GM23248 (cell line): ENCODE measurements around the gene MRPL45. TPM values are rescaled to one million over a fixed set of nuclear protein-coding genes. Genes with fewer than 3 reads are reported as not detected.

Experiments
- DNase-seq: peaks from one replicate; pipeline ENCODE4 v3.0.0-alpha.2; 2015
- H2AFZ ChIP-seq: fragments of 200-600 bp; sonication (generic); 2 replicates; pipeline ENCODE4 v1.6.1; 2016; ENCODE audit warnings: antibody characterized with exemption
- H3F3A ChIP-seq: fragments of 200-600 bp; sonication (generic); 2 replicates; pipeline ENCODE4 v1.6.1; 2016; ENCODE audit warnings: mild to moderate bottlenecking, antibody characterized with exemption, mixed run types; ENCODE audit not compliant: insufficient read depth
- H3K27ac ChIP-seq: fragments of 200-600 bp; sonication (generic); 2 replicates; pipeline ENCODE4 v1.5.1; 2016; ENCODE audit warnings: mild to moderate bottlenecking
- H3K27me3 ChIP-seq: fragments of 200-600 bp; sonication (generic); replicated peaks from 2 replicates; pipeline ENCODE4 v1.6.1; 2016; ENCODE audit warnings: mild to moderate bottlenecking; ENCODE audit not compliant: insufficient read depth
- H3K36me3 ChIP-seq: fragments of 200-600 bp; sonication (generic); 2 replicates; pipeline ENCODE4 v1.6.1; 2016; ENCODE audit warnings: low read depth, mild to moderate bottlenecking
- H3K4me1 ChIP-seq: fragments of 200-600 bp; sonication (generic); 2 replicates; pipeline ENCODE4 v1.6.1; 2016; ENCODE audit warnings: mild to moderate bottlenecking; ENCODE audit not compliant: insufficient read depth
- H3K4me2 ChIP-seq: fragments of 200-600 bp; sonication (generic); one replicate; pipeline ENCODE4 v1.6.1; 2016; ENCODE audit warnings: mild to moderate bottlenecking; ENCODE audit not compliant: unreplicated experiment
- H3K4me3 ChIP-seq: fragments of 200-600 bp; sonication (generic); 2 replicates; pipeline ENCODE4 v1.5.1; 2016; ENCODE audit warnings: mild to moderate bottlenecking
- H3K79me2 ChIP-seq: fragments of 200-600 bp; sonication (generic); 2 replicates; pipeline ENCODE4 v1.6.1; 2016; ENCODE audit warnings: mild to moderate bottlenecking; ENCODE audit not compliant: insufficient read depth
- H3K9ac ChIP-seq: fragments of 200-600 bp; sonication (generic); 2 replicates; pipeline ENCODE4 v1.6.1; 2016; ENCODE audit warnings: mild to moderate bottlenecking
- H3K9me2 ChIP-seq: fragments of 200-600 bp; sonication (generic); 2 replicates; pipeline ENCODE4 v1.6.1; 2016; ENCODE audit warnings: mixed run types, mild to moderate bottlenecking, moderate library complexity; ENCODE audit not compliant: insufficient read depth
- H3K9me3 ChIP-seq: fragments of 200-600 bp; sonication (generic); one replicate; pipeline ENCODE4 v1.6.1; 2017; ENCODE audit warnings: low read depth
- H4K20me1 ChIP-seq: fragments of 200-600 bp; sonication (generic); 2 replicates; pipeline ENCODE4 v1.6.0; 2016; ENCODE audit not compliant: insufficient read depth
- EZH2 ChIP-seq: fragments of 200-600 bp; sonication (generic); IDR thresholded peaks from 2 replicates; pipeline ENCODE4 v1.6.1; 2018; ENCODE audit warnings: antibody characterized with exemption, mild to moderate bottlenecking; ENCODE audit not compliant: insufficient read depth, poor library complexity, severe bottlenecking
- EZH2phosphoT487 ChIP-seq: fragments of 200-600 bp; sonication (generic); IDR thresholded peaks from 2 replicates; pipeline ENCODE4 v1.6.1; 2018; ENCODE audit warnings: antibody characterized with exemption, moderate library complexity, mild to moderate bottlenecking, low read depth; ENCODE audit not compliant: insufficient read depth
- WGBS, 2 experiments: methylation state at CpG; one replicate each; pipeline ENCODE4 v1.1.6; 2015 to 2017; ENCODE audit warnings: low lambda C conversion rate in 2 of 2, low coverage in 1 of 2; ENCODE audit errors: missing lambda C conversion rate in 2 of 2; 5-methylcytosine and 5-hydroxymethylcytosine counted together
- in situ Hi-C: fragments of 300-500 bp; cut with MboI; formaldehyde crosslinking; loops from 2 replicates; pipeline ENCODE4 v1.15.0; 2020
- polyA plus RNA-seq: library from polyadenylated mRNA; unstranded; fragments of >200 nt; fragmentation: Nextera tagmentation; extraction: Ambion mirVana; gene quantifications from 2 replicates; pipeline ENCODE4 v1.2.1, GENCODE V29; 2016
- total RNA-seq: library from RNA; depleted of rRNA; stranded (reverse); fragments of >200 nt; shearing (Covaris generic); gene quantifications from 2 replicates; pipeline ENCODE4 v1.2.3, GENCODE V29; 2014

The MRPL45 gene
- total and polyA plus RNA-seq, 2 experiments from 2014 or later, result 32.0 to 42.6 TPM

DNA sequence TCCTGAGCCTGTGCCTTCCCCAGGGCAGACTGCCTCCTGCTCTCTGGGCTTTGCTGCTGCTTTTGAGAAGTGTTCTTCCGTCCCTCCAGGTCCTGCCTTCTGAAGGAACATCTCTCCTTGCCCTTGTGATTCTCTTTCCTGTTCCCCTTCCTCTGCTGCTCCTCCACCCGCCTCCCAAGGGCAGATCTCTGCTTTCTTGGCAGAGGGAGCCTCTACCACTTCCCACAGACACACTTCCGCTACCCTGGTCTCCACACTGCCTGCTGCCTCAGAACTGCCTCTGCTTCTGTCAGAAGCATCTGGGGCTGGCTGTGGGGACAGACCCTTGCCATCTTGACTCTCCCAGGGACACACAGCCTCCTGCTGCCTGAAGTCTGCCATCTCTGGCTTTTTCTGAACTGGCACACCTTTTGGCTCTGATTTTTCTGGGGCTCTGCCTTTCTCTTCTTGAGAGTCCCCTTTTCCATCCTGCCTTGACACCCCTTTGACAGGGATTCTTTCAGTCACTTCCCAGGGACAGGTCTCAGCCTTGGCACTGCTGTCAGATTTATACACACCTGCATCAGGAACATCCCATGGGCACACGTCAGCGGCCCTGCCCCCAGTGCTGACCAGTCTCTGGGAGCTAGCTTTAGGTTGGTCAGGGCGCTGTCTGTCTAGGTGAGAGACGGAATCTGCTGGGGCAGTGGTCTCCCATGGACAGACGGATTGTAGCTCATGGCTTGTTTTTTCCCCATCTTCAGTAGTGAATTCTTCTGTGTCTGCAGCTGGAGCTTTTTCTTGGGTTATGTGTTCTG is 30.2 kb downstream of the MRPL45 start:
- no peaks in the 10 kb centered on the region for H3F3A ChIP-seq
- no peaks in the 10 kb centered on the region for H4K20me1 ChIP-seq
- 91 to 93% methylated on average over 8 of the region's 8 CpGs for WGBS, 2 experiments
- H2AFZ ChIP-seq, result no peak overlapping the region
- no peak for TF ChIP-seq EZH2phosphoT487
- no peak for TF ChIP-seq EZH2
- no peak overlapping the region for H3K9ac ChIP-seq
- H3K9me3 ChIP-seq, result no peaks in the 10 kb centered on the region
- H3K36me3 ChIP-seq, result peaks cover 7% of the 10 kb centered on the region; the same call in 1 of the 2 replicates
- no peaks in the 10 kb centered on the region for H3K4me1 ChIP-seq
- H3K27ac ChIP-seq, result no peak overlapping the region
- H3K9me2 ChIP-seq, result no peaks in the 10 kb centered on the region
- DNase-seq, result no peak
- no peak overlapping the region for H3K4me2 ChIP-seq
- no peak overlapping the region for H3K4me3 ChIP-seq
- no peaks in the 10 kb centered on the region for H3K27me3 ChIP-seq
- no peaks in the 10 kb centered on the region for H3K79me2 ChIP-seq
- in situ Hi-C loops, result no loop called here

DNA sequence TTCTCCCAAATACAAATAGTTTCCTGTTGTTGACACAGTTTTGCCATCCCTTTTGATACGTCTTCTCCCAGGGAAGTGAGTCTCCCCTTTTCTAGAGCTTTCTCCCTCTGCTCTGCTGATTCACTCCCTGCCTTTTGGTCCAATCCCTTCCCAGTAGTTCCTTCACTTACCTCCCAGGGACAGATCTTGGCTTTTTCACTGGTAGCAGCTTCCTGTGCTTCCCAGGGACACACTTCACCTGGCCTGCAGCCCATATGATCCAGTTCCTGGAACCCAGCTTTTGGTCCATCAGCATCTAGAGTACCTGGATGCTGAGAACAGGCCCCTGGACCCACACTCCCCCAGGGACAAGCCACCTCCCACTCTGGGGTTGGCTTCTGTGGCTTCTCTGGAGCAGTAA is 31.0 kb downstream of the MRPL45 start:
- Histone ChIP-seq H4K20me1 (no peaks in the 10 kb centered on the region), H3K4me2 (no peak overlapping the region), H3K9ac (no peak overlapping the region), H3K27ac (no peak overlapping the region), H3K79me2 (no peaks in the 10 kb centered on the region), H2AFZ (no peak overlapping the region), H3K27me3 (no peaks in the 10 kb centered on the region), H3K36me3 (peaks cover 7% of the 10 kb centered on the region; the same call in 1 of the 2 replicates), H3F3A (no peaks in the 10 kb centered on the region), H3K4me1 (no peaks in the 10 kb centered on the region), H3K4me3 (no peak overlapping the region), H3K9me2 (no peaks in the 10 kb centered on the region), H3K9me3 (no peaks in the 10 kb centered on the region)
- 57 to 65% methylated on average over 1 of the region's 1 CpG for WGBS, 2 experiments
- DNase-seq, result no peak
- in situ Hi-C loops, result no loop called here
- no peak for TF ChIP-seq EZH2

DNA sequence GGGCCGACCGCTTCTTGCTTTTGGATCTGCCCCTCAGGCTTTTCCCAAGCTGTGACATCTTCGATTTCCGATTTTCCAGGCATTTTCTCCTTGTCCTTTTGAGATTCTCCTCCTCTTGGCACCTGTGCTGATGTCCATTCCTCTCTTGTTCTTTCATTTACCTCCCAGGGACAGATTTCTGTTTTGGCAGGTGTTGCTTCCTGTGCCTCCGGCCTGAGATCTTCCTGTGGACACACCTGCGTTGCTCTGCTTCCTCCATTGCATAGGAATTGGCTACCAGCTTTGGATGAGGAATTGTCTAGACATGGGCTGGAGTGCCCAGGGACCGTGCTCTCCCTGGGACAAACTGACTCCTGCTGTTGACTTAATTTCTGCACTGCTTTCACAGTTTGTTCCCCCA is 31.7 kb downstream of the MRPL45 start:
- H3K4me3 ChIP-seq, result no peak overlapping the region
- H3K27ac ChIP-seq, result no peak overlapping the region
- H3K4me2 ChIP-seq, result no peak overlapping the region
- DNase-seq, result no peak
- no peaks in the 10 kb centered on the region for H3K9me2 ChIP-seq
- no peak for TF ChIP-seq EZH2
- TF ChIP-seq EZH2phosphoT487, result no peak
- no peaks in the 10 kb centered on the region for H3K9me3 ChIP-seq
- no peaks in the 10 kb centered on the region for H3K4me1 ChIP-seq
- H2AFZ ChIP-seq, result no peak overlapping the region
- peaks cover 2% of the 10 kb centered on the region; the same call in 1 of the 2 replicates for H3K36me3 ChIP-seq
- no peak overlapping the region for H3K9ac ChIP-seq
- in situ Hi-C loops, result no loop called here
- no peaks in the 10 kb centered on the region for H3K79me2 ChIP-seq
- 68 to 70% methylated on average over 7 of the region's 7 CpGs for WGBS, 2 experiments
- H4K20me1 ChIP-seq, result no peaks in the 10 kb centered on the region
- H3F3A ChIP-seq, result no peaks in the 10 kb centered on the region
- H3K27me3 ChIP-seq, result no peaks in the 10 kb centered on the region

DNA sequence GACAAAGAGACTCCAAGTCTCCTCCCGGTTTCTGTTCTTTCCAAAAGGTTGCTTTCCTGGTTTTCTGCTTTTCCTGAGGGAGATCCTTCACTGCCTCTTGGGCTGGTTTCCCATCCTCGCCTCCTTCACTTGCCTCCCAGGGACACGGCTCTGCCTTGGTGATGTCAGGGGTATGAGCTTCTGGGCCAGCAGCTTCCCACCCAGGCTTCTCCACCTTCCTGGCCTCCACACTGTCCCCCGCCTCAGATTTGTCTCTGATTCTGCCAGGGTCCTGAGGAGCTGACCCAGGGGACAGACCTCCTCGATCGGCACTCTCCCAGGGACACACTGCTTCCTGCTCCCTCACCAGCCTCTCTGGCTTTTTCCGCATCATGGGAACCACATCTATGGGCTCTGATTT is 32.3 kb downstream of the MRPL45 start:
- Histone ChIP-seq H3K9me3 (no peaks in the 10 kb centered on the region), H3K27ac (no peak overlapping the region), H3K4me2 (no peak overlapping the region), H3K4me1 (no peaks in the 10 kb centered on the region), H3K9me2 (no peaks in the 10 kb centered on the region), H3K36me3 (no peaks in the 10 kb centered on the region), H4K20me1 (no peaks in the 10 kb centered on the region), H3K4me3 (no peak overlapping the region), H3F3A (no peaks in the 10 kb centered on the region), H3K9ac (no peak overlapping the region), H3K27me3 (no peaks in the 10 kb centered on the region), H3K79me2 (no peaks in the 10 kb centered on the region), H2AFZ (no peak overlapping the region)
- no peak for DNase-seq
- TF ChIP-seq EZH2phosphoT487 (no peak), EZH2 (no peak)
- 66% methylated on average over 7 of the region's 7 CpGs for WGBS, 2 experiments
- in situ Hi-C loops, result no loop called here
